Thyroid gland (tissue), 4 donors: ENCODE results near the gene APOBEC2.

Experiments used
- POLR2A ChIP-seq, 2 donors: fragments of 450-650 bp; IDR thresholded peaks; one replicate each; pipeline ENCODE4 v1.6.1; 2017; ENCODE audit warnings: antibody characterized with exemption in 2 of 2, mild to moderate bottlenecking in 2 of 2, moderate library complexity in 1 of 2
- TF ChIP-seq, protein P1 (sequence below), 6 experiments: fragments of 200-600 bp in 3 of 6; fragments of 450-650 bp in 3 of 6; sonication (generic) in 3 of 6; IDR thresholded peaks; one replicate each; pipeline ENCODE4 v1.5.1; 2016 to 2019; ENCODE audit warnings: antibody characterized with exemption in 6 of 6, mild to moderate bottlenecking in 2 of 6, inconsistent platforms in 1 of 6, moderate library complexity in 1 of 6

DNA sequence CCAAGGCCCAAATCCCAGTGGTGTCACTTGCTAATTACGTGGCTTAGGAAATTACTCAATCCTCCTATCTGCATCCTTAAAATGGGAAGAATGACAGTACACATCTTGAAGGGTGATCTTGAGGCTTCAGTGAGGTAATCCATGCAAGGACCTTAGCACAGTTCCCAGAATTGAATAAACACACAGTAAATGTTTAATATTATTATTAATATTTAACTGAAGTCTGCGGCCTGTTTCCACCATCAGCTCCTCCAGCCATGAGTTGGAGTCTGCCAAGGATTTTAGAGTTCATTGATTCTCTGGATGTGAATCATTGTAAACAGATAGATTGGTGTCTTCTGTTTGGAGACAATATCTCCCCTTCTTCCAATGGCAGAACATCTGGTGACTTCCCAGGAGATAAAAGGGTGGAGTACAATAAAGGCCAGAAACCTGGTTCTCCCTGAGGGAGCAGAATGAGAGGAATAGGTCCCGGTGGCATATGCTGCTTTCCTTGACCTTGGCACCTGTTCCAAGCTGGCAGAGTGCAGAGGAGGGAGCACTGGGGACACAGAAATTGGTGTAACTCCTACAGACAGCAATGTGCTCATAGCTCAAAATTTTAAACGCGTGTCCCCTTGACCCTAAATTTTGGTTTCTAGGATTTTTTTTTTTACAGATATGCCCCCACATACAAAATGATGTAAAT lies 39.4 kb upstream of the APOBEC2 start:
- TF ChIP-seq, protein P1, sequence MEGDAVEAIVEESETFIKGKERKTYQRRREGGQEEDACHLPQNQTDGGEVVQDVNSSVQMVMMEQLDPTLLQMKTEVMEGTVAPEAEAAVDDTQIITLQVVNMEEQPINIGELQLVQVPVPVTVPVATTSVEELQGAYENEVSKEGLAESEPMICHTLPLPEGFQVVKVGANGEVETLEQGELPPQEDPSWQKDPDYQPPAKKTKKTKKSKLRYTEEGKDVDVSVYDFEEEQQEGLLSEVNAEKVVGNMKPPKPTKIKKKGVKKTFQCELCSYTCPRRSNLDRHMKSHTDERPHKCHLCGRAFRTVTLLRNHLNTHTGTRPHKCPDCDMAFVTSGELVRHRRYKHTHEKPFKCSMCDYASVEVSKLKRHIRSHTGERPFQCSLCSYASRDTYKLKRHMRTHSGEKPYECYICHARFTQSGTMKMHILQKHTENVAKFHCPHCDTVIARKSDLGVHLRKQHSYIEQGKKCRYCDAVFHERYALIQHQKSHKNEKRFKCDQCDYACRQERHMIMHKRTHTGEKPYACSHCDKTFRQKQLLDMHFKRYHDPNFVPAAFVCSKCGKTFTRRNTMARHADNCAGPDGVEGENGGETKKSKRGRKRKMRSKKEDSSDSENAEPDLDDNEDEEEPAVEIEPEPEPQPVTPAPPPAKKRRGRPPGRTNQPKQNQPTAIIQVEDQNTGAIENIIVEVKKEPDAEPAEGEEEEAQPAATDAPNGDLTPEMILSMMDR (IDR thresholded peaks at IDR 0.05): no peak
- TF ChIP-seq POLR2A (IDR thresholded peaks at IDR 0.05): no peak
